ENCODE measurements around the gene FAM50B.

FAM50B gene

GRCh38 chr6:3805448-3806123, 43.6 kb upstream of the FAM50B start:
- no peak for TF ChIP-seq CTCF (IDR thresholded peaks at IDR 0.05; ENCODE audit: insufficient read depth, missing control alignments)
- no peak for FAIRE-seq
- DNase-seq (ENCODE audit: insufficient read length, low spot score) = no peak

GRCh38 chr6:3806169-3806922, 42.8 kb upstream of the FAM50B start:
- DNase-seq (ENCODE audit: insufficient read length, low spot score) (no peak), FAIRE-seq (no peak)
- no peak for TF ChIP-seq CTCF (IDR thresholded peaks at IDR 0.05; ENCODE audit: insufficient read depth, missing control alignments)

GRCh38 chr6:3808199-3808598, 41.0 kb upstream of the FAM50B start:
- no peak for DNase-seq (ENCODE audit: insufficient read length, low spot score)
- TF ChIP-seq CTCF (IDR thresholded peaks at IDR 0.05; ENCODE audit: insufficient read depth, missing control alignments) = no peak
- no peak for FAIRE-seq

GRCh38 chr6:3808759-3809514, 40.2 kb upstream of the FAM50B start:
- FAIRE-seq (no peak), DNase-seq (ENCODE audit: insufficient read length, low spot score) (no peak)
- no peak for TF ChIP-seq CTCF (IDR thresholded peaks at IDR 0.05; ENCODE audit: insufficient read depth, missing control alignments)

GRCh38 chr6:3809515-3809891, 39.7 kb upstream of the FAM50B start:
- DNase-seq (ENCODE audit: insufficient read length, low spot score) (no peak), FAIRE-seq (no peak)
- TF ChIP-seq CTCF (IDR thresholded peaks at IDR 0.05; ENCODE audit: insufficient read depth, missing control alignments) = no peak

GRCh38 chr6:3809982-3810381, 39.2 kb upstream of the FAM50B start:
- DNase-seq (ENCODE audit: insufficient read length, low spot score) (no peak), FAIRE-seq (no peak)
- no peak for TF ChIP-seq CTCF (IDR thresholded peaks at IDR 0.05; ENCODE audit: insufficient read depth, missing control alignments)
